H1 (cell line): ENCODE measurements around the gene ZBTB46. TPM values are rescaled to one million over a fixed set of nuclear protein-coding genes. Genes with fewer than 3 reads are reported as not detected.

Source experiments
- CTCF ChIA-PET: fragments of 300-600 bp; sonication (Branson Sonifier 250); formaldehyde crosslinking; loops from one replicate; lab custom pipeline; 2021; ENCODE audit not compliant: partially characterized antibody; lab: Charles Lee
- POLR2A ChIA-PET: fragments of 300-600 bp; sonication (Branson Sonifier 250); formaldehyde crosslinking; loops from one replicate; lab custom pipeline; 2021; ENCODE audit warnings: inconsistent platforms; ENCODE audit not compliant: partially characterized antibody; lab: Charles Lee
- DNase-seq, 2 experiments: peaks; one replicate each; pipeline versions ENCODE4 v3.0.0 to v3.0.0-alpha.2; 2010 to 2022; ENCODE audit warnings: low spot score in 2 of 2, low read depth in 1 of 2, mixed read lengths in 1 of 2
- FAIRE-seq: peaks from 2 replicates; lab custom pipeline; 2011; peaks lifted over from hg19 to GRCh38; lab: Jason Lieb, UNC
- H2AFZ ChIP-seq: 2 replicates; pipeline ENCODE4 v1.8.1; 2012; ENCODE audit warnings: low read length, inconsistent platforms
- H2AK5ac ChIP-seq: 2 replicates; pipeline ENCODE4 v1.6.1; 2013; ENCODE audit warnings: low read depth, low read length
- H2BK120ac ChIP-seq: replicated peaks from 2 replicates; pipeline ENCODE3; 2013; ENCODE audit warnings: low read depth, low read length, inconsistent platforms
- H2BK12ac ChIP-seq: 2 replicates; pipeline ENCODE4 v1.6.1; 2013; ENCODE audit warnings: low read depth, low read length
- H2BK15ac ChIP-seq: 2 replicates; pipeline ENCODE4 v1.6.1; 2013; ENCODE audit warnings: low read length
- H2BK20ac ChIP-seq: 2 replicates; pipeline ENCODE4 v1.6.1; 2013; ENCODE audit warnings: low read length
- H2BK5ac ChIP-seq: 2 replicates; pipeline ENCODE4 v1.6.1; 2013; ENCODE audit warnings: low read depth, low read length
- H3K14ac ChIP-seq: 2 replicates; pipeline ENCODE4 v1.6.1; 2013; ENCODE audit warnings: inconsistent platforms; ENCODE audit not compliant: insufficient read length
- H3K18ac ChIP-seq: 2 replicates; pipeline ENCODE4 v1.6.1; 2013; ENCODE audit warnings: low read length; ENCODE audit errors: extremely low read depth
- H3K23ac ChIP-seq: 2 replicates; pipeline ENCODE4 v1.6.1; 2013; ENCODE audit warnings: inconsistent platforms; ENCODE audit not compliant: insufficient read length
- H3K23me2 ChIP-seq: 2 replicates; pipeline ENCODE4 v1.6.1; 2013; ENCODE audit warnings: low read depth, low read length
- H3K27ac ChIP-seq: 2 replicates; pipeline ENCODE4 v1.6.1; 2011; ENCODE audit warnings: low read depth, low read length, inconsistent platforms
- H3K27me3 ChIP-seq, 4 experiments: replicated peaks in 1 of 4; 1 replicate in 1 of 4; 2 replicates in 3 of 4; pipeline versions ENCODE4 v1.6.1 to v1.8.1; 2011 to 2013; ENCODE audit warnings: low read length in 3 of 4, mild to moderate bottlenecking in 3 of 4, inconsistent platforms in 2 of 4, mixed read lengths in 2 of 4, moderate library complexity in 1 of 4; ENCODE audit not compliant: control insufficient read depth in 3 of 4, insufficient read depth in 3 of 4; ENCODE audit errors: extremely low read depth in 1 of 4
- H3K36me3 ChIP-seq, 4 experiments: 2 replicates each; pipeline versions ENCODE4 v1.6.1 to v1.8.1; 2011 to 2013; ENCODE audit warnings: mild to moderate bottlenecking in 4 of 4, low read length in 3 of 4, moderate library complexity in 2 of 4, control low read depth in 1 of 4, inconsistent platforms in 1 of 4; ENCODE audit not compliant: insufficient read depth in 4 of 4, control insufficient read depth in 2 of 4
- H3K4ac ChIP-seq: replicated peaks from 2 replicates; pipeline ENCODE3; 2013; ENCODE audit warnings: low read length, low read depth, mixed read lengths, inconsistent platforms; ENCODE audit not compliant: insufficient read length
- H3K4me1 ChIP-seq, 4 experiments: replicated peaks in 1 of 4; 1 replicate in 1 of 4; 2 replicates in 3 of 4; pipeline versions ENCODE4 v1.6.1 to v1.8.1; 2011 to 2013; ENCODE audit warnings: low read length in 3 of 4, inconsistent platforms in 2 of 4, mixed read lengths in 1 of 4; ENCODE audit not compliant: insufficient read depth in 4 of 4, control insufficient read depth in 3 of 4
- H3K4me2 ChIP-seq, 2 experiments: 2 replicates each; pipeline versions ENCODE4 v1.6.1 to v1.8.1; 2011 to 2013; ENCODE audit warnings: low read depth in 2 of 2, low read length in 2 of 2, control low read depth in 1 of 2, inconsistent platforms in 1 of 2, mild to moderate bottlenecking in 1 of 2; ENCODE audit not compliant: insufficient read depth in 1 of 2
- H3K4me3 ChIP-seq, 4 experiments: fragments of 200-600, 300-600 bp in 1 of 4; sonication (generic), shearing (Covaris generic), sonication (Bioruptor Twin) in 1 of 4; 2 replicates each; pipeline versions ENCODE4 v1.5.1 to v1.8.1; 2011 to 2016; ENCODE audit warnings: low read length in 4 of 4, low read depth in 3 of 4, control low read depth in 2 of 4, inconsistent platforms in 2 of 4, mild to moderate bottlenecking in 2 of 4, mixed read lengths in 1 of 4, moderate library complexity in 1 of 4; ENCODE audit not compliant: insufficient read depth in 2 of 4; ENCODE audit errors: extremely low read depth in 1 of 4
- H3K56ac ChIP-seq: replicated peaks from 2 replicates; pipeline ENCODE3; 2013; ENCODE audit warnings: low read depth, mild to moderate bottlenecking, mixed read lengths, low read length, inconsistent platforms; ENCODE audit not compliant: insufficient read length
- H3K79me1 ChIP-seq: 2 replicates; pipeline ENCODE4 v1.6.1; 2013; ENCODE audit warnings: low read depth, low read length, control low read depth
- H3K79me2 ChIP-seq, 2 experiments: 2 replicates each; pipeline versions ENCODE4 v1.6.1 to v1.8.1; 2012 to 2013; ENCODE audit warnings: low read length in 2 of 2, mild to moderate bottlenecking in 2 of 2, inconsistent platforms in 1 of 2; ENCODE audit not compliant: insufficient read depth in 2 of 2, control insufficient read depth in 1 of 2
- H3K9ac ChIP-seq, 4 experiments: replicated peaks in 1 of 4; 1 replicate in 1 of 4; 2 replicates in 3 of 4; pipeline versions ENCODE4 v1.6.1 to v1.8.1; 2011 to 2013; ENCODE audit warnings: low read depth in 3 of 4, low read length in 3 of 4, control low read depth in 2 of 4, mild to moderate bottlenecking in 2 of 4, moderate library complexity in 2 of 4, inconsistent platforms in 1 of 4; ENCODE audit errors: extremely low read depth in 1 of 4
- H3K9me3 ChIP-seq, 2 experiments: 2 replicates each; pipeline versions ENCODE4 v1.6.1 to v1.8.1; 2012 to 2013; ENCODE audit warnings: mild to moderate bottlenecking in 2 of 2, moderate library complexity in 2 of 2, control low read depth in 1 of 2, inconsistent platforms in 1 of 2, low read depth in 1 of 2, low read length in 1 of 2, mixed read lengths in 1 of 2; ENCODE audit not compliant: insufficient read depth in 2 of 2
- H4K20me1 ChIP-seq, 2 experiments: replicated peaks in 1 of 2; 2 replicates each; pipeline versions ENCODE3 to v1.8.1; 2011 to 2013; ENCODE audit warnings: inconsistent platforms in 2 of 2, low read length in 2 of 2, mild to moderate bottlenecking in 1 of 2; ENCODE audit not compliant: insufficient read depth in 2 of 2, control insufficient read depth in 1 of 2
- H4K5ac ChIP-seq: 2 replicates; pipeline ENCODE4 v1.6.1; 2013; ENCODE audit warnings: low read length, low read depth, mixed read lengths, inconsistent platforms; ENCODE audit not compliant: insufficient read length
- H4K8ac ChIP-seq: 2 replicates; pipeline ENCODE4 v1.8.0; 2013; ENCODE audit warnings: mild to moderate bottlenecking, moderate library complexity, low read length, inconsistent platforms; ENCODE audit not compliant: insufficient read depth; ENCODE audit errors: extremely low read depth
- H4K91ac ChIP-seq: replicated peaks from 2 replicates; pipeline ENCODE3; 2013; ENCODE audit warnings: low read length, mixed read lengths, inconsistent platforms; ENCODE audit not compliant: insufficient read length
- JUN ChIP-seq: IDR thresholded peaks from 2 replicates; pipeline ENCODE4 v1.6.1; 2011; ENCODE audit warnings: low read depth, mild to moderate bottlenecking, improper control_type of control experiment, low read length
- RAD21 ChIP-seq, 2 experiments: IDR thresholded peaks in 1 of 2; conservative IDR thresholded peaks in 1 of 2; 2 replicates each; pipeline ENCODE4 v1.6.1; 2011; ENCODE audit warnings: low read depth in 2 of 2, low read length in 2 of 2, improper control_type of control experiment in 1 of 2, inconsistent platforms in 1 of 2, mild to moderate bottlenecking in 1 of 2, moderate library complexity in 1 of 2
- WGBS, 2 experiments: shearing (Covaris generic) in 1 of 2; methylation state at CpG; one replicate each; pipeline versions ENCODE4 v1.1.6 to v1.1.7; 2013 to 2015; ENCODE audit warnings: low lambda C conversion rate in 2 of 2, mixed read lengths in 2 of 2, inconsistent platforms in 1 of 2, low coverage in 1 of 2, missing lambda C conversion rate in 1 of 2; ENCODE audit not compliant: insufficient replicate concordance in 2 of 2, insufficient coverage in 1 of 2, insufficient read length in 1 of 2; ENCODE audit errors: extremely low coverage in 1 of 2, missing lambda C conversion rate in 1 of 2; 5-methylcytosine and 5-hydroxymethylcytosine counted together
- polyA plus RNA-seq, 7 experiments: library from polyadenylated mRNA; depleted of rRNA in 3 of 7; stranded (reverse) in 5 of 7; unstranded in 2 of 7; fragments of >200 nt in 5 of 7; fragments of 200-250 nt in 2 of 7; gene quantifications; 1 replicate in 5 of 7; 2 replicates in 1 of 7; 4 replicates in 1 of 7; pipeline versions ENCODE4 v1.2.1 to v1.2.3, GENCODE V29; 2011 to 2013; ENCODE audit warnings: missing spikeins in 2 of 7, mixed read lengths in 2 of 7
- total RNA-seq: library from RNA; stranded (reverse); fragmentation: NEBNext Ultra II Directional; extraction: Animal tissue kit (Norgen Biotek cat#: 25700); gene quantifications from 2 replicates; pipeline ENCODE4 v1.2.1, GENCODE V29; 2021
- TF ChIP-seq, protein P1 (sequence below), 3 experiments: IDR thresholded peaks; 1 replicate in 2 of 3; 2 replicates in 1 of 3; pipeline versions ENCODE4 v1.5.1 to v1.6.1; 2011; ENCODE audit warnings: low read length in 3 of 3, mild to moderate bottlenecking in 3 of 3, inconsistent platforms in 2 of 3, low read depth in 1 of 3, moderate library complexity in 1 of 3; ENCODE audit not compliant: insufficient read depth in 1 of 3; ENCODE audit errors: control extremely low read depth in 1 of 3

Gene ZBTB46
- total and polyA plus RNA-seq, 2 of the 8 experiments (the other 6 are each of a cell fraction or from before 2014, with no cell fraction given) = 6.4 to 22.4 TPM

DNA sequence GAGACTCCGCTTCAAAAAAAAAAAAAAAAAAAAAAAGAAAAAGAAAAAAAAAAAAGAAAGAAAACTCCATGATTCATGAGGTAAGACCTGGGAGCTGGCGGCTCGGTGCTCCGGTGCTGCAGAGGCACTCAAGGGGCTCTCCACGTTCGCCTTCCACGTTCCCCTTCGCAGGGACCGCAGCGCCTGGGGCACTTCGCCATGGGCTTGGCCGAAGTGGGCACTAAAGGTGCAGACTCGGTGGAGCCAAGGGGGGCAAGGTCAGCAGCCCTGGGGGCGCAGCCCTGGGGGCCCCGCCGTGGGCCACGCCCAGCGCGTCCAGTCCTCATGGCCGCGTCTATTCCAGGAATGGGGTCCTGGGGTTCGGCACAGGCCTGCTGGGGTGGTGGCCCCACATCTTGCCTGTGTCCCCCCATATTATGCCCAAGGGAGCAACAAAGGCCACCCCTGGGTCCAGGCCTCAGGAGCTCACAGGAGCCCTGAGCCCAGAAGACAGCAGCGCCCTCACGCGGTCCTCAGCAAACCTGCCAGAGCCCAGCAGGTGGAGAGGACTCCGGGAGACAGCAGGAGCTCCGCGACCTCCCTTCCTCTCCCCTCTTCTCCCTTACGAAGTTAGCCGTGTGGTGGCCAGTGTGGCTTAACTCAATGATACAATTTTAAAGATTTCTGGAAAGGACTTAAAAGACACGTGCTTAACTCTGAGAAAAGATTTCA lies 21.9 kb downstream of the ZBTB46 start:
- peaks cover 0 to 4% (median 1%) of the 10 kb centered on the region in 4 experiments; a peak in 4 of 7 replicates for H3K4me1 ChIP-seq
- no peak overlapping the region for H2BK5ac ChIP-seq
- H3K27me3 ChIP-seq = no peaks in the 10 kb centered on the region
- CTCF ChIA-PET = interaction anchor here (0.5 to 3.7 kb wide), 16 partner anchors 11 to 191 kb away, joined by 3 to 20 read pairs (median 4); partner anchors contain the start of gene TPD52L2
- H3K79me2 ChIP-seq = peaks cover 0 to 12% of the 10 kb centered on the region in 2 experiments; a peak in 2 of 4 replicates
- no peak overlapping the region for H2AK5ac ChIP-seq
- H3K4ac ChIP-seq = no peak overlapping the region
- H2BK120ac ChIP-seq = no peak overlapping the region
- H2BK15ac ChIP-seq = no peak overlapping the region
- H4K8ac ChIP-seq = peak overlapping the region; percentile 79
- H4K91ac ChIP-seq = no peak overlapping the region
- H2AFZ ChIP-seq = no peak overlapping the region
- no peak overlapping the region for H3K4me2 ChIP-seq
- peaks cover 0 to 11% of the 10 kb centered on the region in 2 experiments for H4K20me1 ChIP-seq
- H3K14ac ChIP-seq = no peak overlapping the region
- H3K18ac ChIP-seq = no peak overlapping the region
- H3K23me2 ChIP-seq = 0 out of 2 replicates have a peak, but pooled peaks cover 3% of the 10 kb centered on the region
- FAIRE-seq (no peak), DNase-seq (no peak)
- no peaks in the 10 kb centered on the region for H3K36me3 ChIP-seq
- H2BK12ac ChIP-seq = no peak overlapping the region
- no peak overlapping the region for H2BK20ac ChIP-seq
- 96% methylated on average over 25 of the region's 31 CpGs; no CpG with 5 or more reads in 1 of the 2 experiments for WGBS, 2 experiments
- TF ChIP-seq RAD21 (IDR thresholded peaks at IDR 0.05 in 1 of 2, conservative IDR thresholded peaks at IDR 0.05 in 1 of 2; ENCODE audit: low read depth in 2 of 2, low read length in 2 of 2) (peak; percentile 3 to 42; a peak in 1 of 4 replicates), JUN (no peak)
- TF ChIP-seq, protein P1, sequence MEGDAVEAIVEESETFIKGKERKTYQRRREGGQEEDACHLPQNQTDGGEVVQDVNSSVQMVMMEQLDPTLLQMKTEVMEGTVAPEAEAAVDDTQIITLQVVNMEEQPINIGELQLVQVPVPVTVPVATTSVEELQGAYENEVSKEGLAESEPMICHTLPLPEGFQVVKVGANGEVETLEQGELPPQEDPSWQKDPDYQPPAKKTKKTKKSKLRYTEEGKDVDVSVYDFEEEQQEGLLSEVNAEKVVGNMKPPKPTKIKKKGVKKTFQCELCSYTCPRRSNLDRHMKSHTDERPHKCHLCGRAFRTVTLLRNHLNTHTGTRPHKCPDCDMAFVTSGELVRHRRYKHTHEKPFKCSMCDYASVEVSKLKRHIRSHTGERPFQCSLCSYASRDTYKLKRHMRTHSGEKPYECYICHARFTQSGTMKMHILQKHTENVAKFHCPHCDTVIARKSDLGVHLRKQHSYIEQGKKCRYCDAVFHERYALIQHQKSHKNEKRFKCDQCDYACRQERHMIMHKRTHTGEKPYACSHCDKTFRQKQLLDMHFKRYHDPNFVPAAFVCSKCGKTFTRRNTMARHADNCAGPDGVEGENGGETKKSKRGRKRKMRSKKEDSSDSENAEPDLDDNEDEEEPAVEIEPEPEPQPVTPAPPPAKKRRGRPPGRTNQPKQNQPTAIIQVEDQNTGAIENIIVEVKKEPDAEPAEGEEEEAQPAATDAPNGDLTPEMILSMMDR (IDR thresholded peaks at IDR 0.05; ENCODE audit: control extremely low read depth in 1 of 3, insufficient read depth in 1 of 3, low read depth in 1 of 3, low read length in 3 of 3) = peak; percentile 21 to 30 (median 22)
- H3K23ac ChIP-seq = no peak overlapping the region
- POLR2A ChIA-PET = interaction anchor here (0.8 kb wide), 2 partner anchors 20 to 50 kb away, joined by 3 to 4 read pairs; no protein-coding TSS in a partner anchor
- H4K5ac ChIP-seq = no peak overlapping the region
- no peaks in the 10 kb centered on the region for H3K9me3 ChIP-seq
- no peak overlapping the region for H3K9ac ChIP-seq
- H3K79me1 ChIP-seq = peaks cover 17% of the 10 kb centered on the region
- H3K56ac ChIP-seq = no peak overlapping the region
- no peak overlapping the region for H3K4me3 ChIP-seq
- no peak overlapping the region for H3K27ac ChIP-seq
